Measurements from ENCODE around the gene PLXDC2. TPM values are rescaled to one million over a fixed set of nuclear protein-coding genes. Genes with fewer than 3 reads are reported as not detected.
"Not testable (repeated sequence)": the region's sequence is repeated elsewhere in the genome, so short reads cannot be mapped to it uniquely, and the experiment has no call there.

PLXDC2 gene
- 1 to 10 TPM; 4.1 to 6.5 (median 5.3) TPM for total RNA-seq
- long read RNA-seq: 0 reads

- intact Hi-C loops (cut with DNase I): no loop called here
- peak; percentile 61 to 69 (median 65) for DNase-seq
- Histone ChIP-seq H3K27me3 (no peaks in the 10 kb centered on the region), H3K4me1 (peaks cover 0 to 15% (median 1%) of the 10 kb centered on the region in 4 donors), H3K27ac (peak within 1 kb of the TSS; percentile 27 to 75 (median 52)), H3K9me3 (no peaks in the 10 kb centered on the region), H3K4me3 (peak within 1 kb of the TSS; percentile 61 to 63 (median 61)), H3K36me3 (no peaks in the 10 kb centered on the region)
- WGBS (ENCODE audit: insufficient coverage, low coverage, low lambda C conversion rate, missing lambda C conversion rate): under 1% methylated on average over 34 of the region's 65 CpGs
- TF ChIP-seq POLR2A (IDR thresholded peaks at IDR 0.05): no peak
- TF ChIP-seq CTCF (IDR thresholded peaks at IDR 0.05): no peak
- peak; percentile 55 to 69 (median 64) for ATAC-seq
Observed at GRCh38 chr10:19816411-19817230, at the start of gene PLXDC2. PLXDC2 (plus strand) TSS chr10:19816432.

GRCh38 chr10:19767876-19768275 is 48.4 kb upstream of the PLXDC2 start:
- Histone ChIP-seq H3K27ac (no peak overlapping the region), H3K9me3 (no peaks in the 10 kb centered on the region), H3K4me1 (no peaks in the 10 kb centered on the region), H3K36me3 (no peaks in the 10 kb centered on the region), H3K4me3 (no peak overlapping the region), H3K27me3 (no peaks in the 10 kb centered on the region)
- intact Hi-C loops (cut with DNase I): no loop called here
- ATAC-seq: no peak
- TF ChIP-seq CTCF (IDR thresholded peaks at IDR 0.05): no peak
- TF ChIP-seq POLR2A (IDR thresholded peaks at IDR 0.05): no peak
- DNase-seq: no peak
- WGBS (ENCODE audit: insufficient coverage, low coverage, low lambda C conversion rate, missing lambda C conversion rate): 33% methylated on average over 7 of the region's 7 CpGs

- H3K4me3 ChIP-seq; H3K27ac ChIP-seq; H3K27me3 ChIP-seq; ATAC-seq; H3K4me1 ChIP-seq; DNase-seq; H3K36me3 ChIP-seq; intact Hi-C loops (cut with DNase I); H3K9me3 ChIP-seq: not testable (repeated sequence)
- 82% methylated on average over 3 of the region's 3 CpGs for WGBS (ENCODE audit: insufficient coverage, low coverage, low lambda C conversion rate, missing lambda C conversion rate)
Observed at GRCh38 chr10:19769826-19770225, 46.4 kb upstream of the PLXDC2 start.

GRCh38 chr10:19772972-19773371 is 43.3 kb upstream of the PLXDC2 start:
- ATAC-seq (peak in 3 of 4 donors; percentile 43 to 64 (median 57)), DNase-seq (no peak)
- no peaks in the 10 kb centered on the region for H3K4me1 ChIP-seq
- no peak overlapping the region for H3K27ac ChIP-seq
- 21% methylated on average over 2 of the region's 2 CpGs for WGBS (ENCODE audit: insufficient coverage, low coverage, low lambda C conversion rate, missing lambda C conversion rate)
- no peak overlapping the region for H3K4me3 ChIP-seq
- H3K27me3 ChIP-seq: no peaks in the 10 kb centered on the region
- TF ChIP-seq CTCF (IDR thresholded peaks at IDR 0.05) (no peak), POLR2A (IDR thresholded peaks at IDR 0.05) (no peak)
- intact Hi-C loops (cut with DNase I): no loop called here
- no peaks in the 10 kb centered on the region for H3K9me3 ChIP-seq
- no peaks in the 10 kb centered on the region for H3K36me3 ChIP-seq

- Histone ChIP-seq H3K4me1 (no peaks in the 10 kb centered on the region), H3K27me3 (no peaks in the 10 kb centered on the region), H3K9me3 (no peaks in the 10 kb centered on the region), H3K36me3 (no peaks in the 10 kb centered on the region), H3K27ac (no peak overlapping the region), H3K4me3 (no peak overlapping the region)
- no peak for DNase-seq
- WGBS (ENCODE audit: insufficient coverage, low coverage, low lambda C conversion rate, missing lambda C conversion rate): 23% methylated on average over 2 of the region's 2 CpGs
- TF ChIP-seq POLR2A (IDR thresholded peaks at IDR 0.05) (no peak), CTCF (IDR thresholded peaks at IDR 0.05) (no peak)
- ATAC-seq: peak; percentile 30 to 68 (median 66)
- intact Hi-C loops (cut with DNase I): no loop called here
Observed at GRCh38 chr10:19775296-19775695, 40.9 kb upstream of the PLXDC2 start.
